Liver (tissue), 4 donors: Measurements from ENCODE around the gene MKI67. TPM values are rescaled to one million over a fixed set of nuclear protein-coding genes. Genes with fewer than 3 reads are reported as not detected.

ENCODE experiments used
- polyA plus RNA-seq, 2 donors: library from polyadenylated mRNA; stranded (reverse) in 1 of 2; unstranded in 1 of 2; fragments of 200-250 nt in 1 of 2; fragments of >200 nt in 1 of 2; fragmentation: Nextera tagmentation in 1 of 2; extraction: Ambion mirVana in 1 of 2; gene quantifications; one replicate each; pipeline versions ENCODE4 v1.2.1 to v1.2.3, GENCODE V29; 2013 to 2015
- total RNA-seq, 2 donors: library from RNA; depleted of rRNA; stranded (reverse); fragments of >200 nt; gene quantifications; one replicate each; pipeline ENCODE4 v1.2.3, GENCODE V29; 2014
- donor health status: healthy.
- donor health status: healthy.
- donor health status: healthy.

The MKI67 gene
- total and polyA plus RNA-seq, 4 donors, result 0.25 to 54.5 (median 1.1) TPM

Other genes starting within 250 kb of the MKI67 start
- gene CLRN3, start 233.5 kb downstream of the MKI67 start, total RNA-seq, result 1 to 10 TPM in 1 of 2 donors, under 1 TPM in 1; 0.33 to 5.7 TPM
- gene CLRN3, start 233.5 kb downstream of the MKI67 start, polyA plus RNA-seq, result 10 to 100 TPM in 1 of 2 donors, 1 to 10 TPM in 1; 8.1 to 16.9 TPM
- 10 to 100 TPM in 1 of 2 donors, 1 to 10 TPM in 1; 4.0 to 12.5 TPM for gene PTPRE, start 219.3 kb downstream of the MKI67 start, total RNA-seq
- gene PTPRE, start 219.3 kb downstream of the MKI67 start, polyA plus RNA-seq, result 1 to 10 TPM; 1.5 to 3.5 TPM